Activated T-helper 2 cell treated with anti-CD3 and anti-CD28 coated beads, Interferon-gamma antibody, Interleukin-2, Interleukin-4, amounts not matched to agents 10 μg/mL and 5 μg/mL and 100 μg/mL, durations not matched to agents 14 hours and 24 hours and 36 hours (primary cell): Measurements from ENCODE around the gene MUC6. TPM values are rescaled to one million over a fixed set of nuclear protein-coding genes. Genes with fewer than 3 reads are reported as not detected.

ENCODE experiments used
- DNase-seq: peaks from one replicate; pipeline ENCODE4 v3.0.0; 2021; ENCODE audit warnings: low spot score
- H3K27ac Mint-ChIP-seq: one replicate; pipeline ENCODE4 v1.8.0; 2021; ENCODE audit warnings: mixed read lengths
- H3K27me3 Mint-ChIP-seq: one replicate; pipeline ENCODE4 v1.8.0; 2021; ENCODE audit warnings: low read depth, mixed read lengths
- H3K36me3 Mint-ChIP-seq: one replicate; pipeline ENCODE4 v1.8.0; 2021; ENCODE audit warnings: low read depth, mixed read lengths
- H3K4me1 Mint-ChIP-seq: one replicate; pipeline ENCODE4 v1.8.0; 2021; ENCODE audit warnings: low read depth, mixed read lengths
- H3K4me3 Mint-ChIP-seq: one replicate; pipeline ENCODE4 v1.8.0; 2021; ENCODE audit warnings: low read depth, mild to moderate bottlenecking, moderate library complexity, mixed read lengths
- H3K9me3 Mint-ChIP-seq: one replicate; pipeline ENCODE4 v1.8.0; 2021; ENCODE audit warnings: mixed read lengths
- intact Hi-C: fragments of 100-400 bp; cut with micrococcal nuclease; formaldehyde crosslinking; loops from one replicate; pipeline ENCODE4 v1.15.1; 2023
- total RNA-seq: library from RNA; stranded (reverse); gene quantifications from 2 replicates; pipeline ENCODE4 v1.2.3, GENCODE V29; 2022

MUC6 gene
- total RNA-seq, 1 donor from 2014 or later, result not detected

GRCh38 chr11:1034456-1035295 is 1.8 kb downstream of the MUC6 start:
- no peak for DNase-seq

GRCh38 chr11:1034001-1034400 is 2.5 kb downstream of the MUC6 start:
- Mint-ChIP-seq H3K36me3 (no peaks in the 10 kb centered on the region), H3K4me1 (no peaks in the 10 kb centered on the region), H3K27ac (no peak overlapping the region), H3K27me3 (no peaks in the 10 kb centered on the region), H3K9me3 (no peaks in the 10 kb centered on the region), H3K4me3 (no peak overlapping the region)
- DNase-seq, result no peak
- intact Hi-C loops, result no loop called here

More at GRCh38 chr11:1034456-1035295, 1.8 kb downstream of the MUC6 start:
- Mint-ChIP-seq H3K36me3 (no peaks in the 10 kb centered on the region), H3K9me3 (no peaks in the 10 kb centered on the region), H3K27ac (no peak overlapping the region), H3K4me3 (no peak overlapping the region), H3K27me3 (no peaks in the 10 kb centered on the region), H3K4me1 (no peaks in the 10 kb centered on the region)
- intact Hi-C loops, result no loop called here

- Mint-ChIP-seq H3K4me3 (no peak overlapping the region), H3K27ac (no peak overlapping the region), H3K36me3 (no peaks in the 10 kb centered on the region), H3K27me3 (no peaks in the 10 kb centered on the region), H3K9me3 (no peaks in the 10 kb centered on the region), H3K4me1 (no peaks in the 10 kb centered on the region)
- no peak for DNase-seq
- intact Hi-C loops, result no loop called here
Observed at GRCh38 chr11:1033016-1033798, 3.3 kb downstream of the MUC6 start.

- H3K27me3 Mint-ChIP-seq, result no peaks in the 10 kb centered on the region
- no peaks in the 10 kb centered on the region for H3K9me3 Mint-ChIP-seq
- H3K36me3 Mint-ChIP-seq, result no peaks in the 10 kb centered on the region
- DNase-seq, result no peak
- intact Hi-C loops, result no loop called here
- H3K4me3 Mint-ChIP-seq, result no peak overlapping the region
- H3K27ac Mint-ChIP-seq, result no peak overlapping the region
- no peaks in the 10 kb centered on the region for H3K4me1 Mint-ChIP-seq
Observed at GRCh38 chr11:1032310-1032891, 4.1 kb downstream of the MUC6 start.

- Mint-ChIP-seq H3K4me1 (no peaks in the 10 kb centered on the region), H3K27me3 (no peaks in the 10 kb centered on the region), H3K36me3 (no peaks in the 10 kb centered on the region), H3K4me3 (no peak overlapping the region), H3K9me3 (no peaks in the 10 kb centered on the region), H3K27ac (no peak overlapping the region)
- DNase-seq, result no peak
- intact Hi-C loops, result no loop called here
Observed at GRCh38 chr11:1031121-1031899, 5.2 kb downstream of the MUC6 start.

GRCh38 chr11:1030556-1030955 is 6.0 kb downstream of the MUC6 start:
- intact Hi-C loops, result no loop called here
- no peaks in the 10 kb centered on the region for H3K36me3 Mint-ChIP-seq

GRCh38 chr11:1030086-1030485 is 6.4 kb downstream of the MUC6 start:
- Mint-ChIP-seq H3K9me3 (no peaks in the 10 kb centered on the region), H3K4me1 (no peaks in the 10 kb centered on the region), H3K36me3 (no peaks in the 10 kb centered on the region), H3K27me3 (no peaks in the 10 kb centered on the region), H3K27ac (no peak overlapping the region), H3K4me3 (no peak overlapping the region)
- intact Hi-C loops, result no loop called here
- no peak for DNase-seq

More at GRCh38 chr11:1030556-1030955, 6.0 kb downstream of the MUC6 start:
- no peak overlapping the region for H3K4me3 Mint-ChIP-seq
- H3K4me1 Mint-ChIP-seq, result no peaks in the 10 kb centered on the region
- no peak for DNase-seq
- H3K9me3 Mint-ChIP-seq, result no peaks in the 10 kb centered on the region
- no peaks in the 10 kb centered on the region for H3K27me3 Mint-ChIP-seq
- H3K27ac Mint-ChIP-seq, result no peak overlapping the region

GRCh38 chr11:1029654-1030053 is 6.9 kb downstream of the MUC6 start:
- Mint-ChIP-seq H3K4me3 (no peak overlapping the region), H3K9me3 (no peaks in the 10 kb centered on the region), H3K27me3 (no peaks in the 10 kb centered on the region), H3K4me1 (no peaks in the 10 kb centered on the region), H3K27ac (no peak overlapping the region), H3K36me3 (no peaks in the 10 kb centered on the region)
- DNase-seq, result no peak
- intact Hi-C loops, result no loop called here

- Mint-ChIP-seq H3K27ac (no peak overlapping the region), H3K9me3 (no peaks in the 10 kb centered on the region), H3K36me3 (no peaks in the 10 kb centered on the region), H3K4me3 (no peak overlapping the region), H3K4me1 (no peaks in the 10 kb centered on the region), H3K27me3 (no peaks in the 10 kb centered on the region)
- no peak for DNase-seq
- intact Hi-C loops, result no loop called here
Observed at GRCh38 chr11:1029051-1029450, 7.5 kb downstream of the MUC6 start.

GRCh38 chr11:1028616-1029015 is 7.9 kb downstream of the MUC6 start:
- H3K27me3 Mint-ChIP-seq, result no peaks in the 10 kb centered on the region
- H3K9me3 Mint-ChIP-seq, result no peaks in the 10 kb centered on the region
- no peak overlapping the region for H3K27ac Mint-ChIP-seq
- no peaks in the 10 kb centered on the region for H3K4me1 Mint-ChIP-seq
- intact Hi-C loops, result no loop called here
- DNase-seq, result no peak
- no peak overlapping the region for H3K4me3 Mint-ChIP-seq
- H3K36me3 Mint-ChIP-seq, result no peaks in the 10 kb centered on the region

- Mint-ChIP-seq H3K4me1 (no peaks in the 10 kb centered on the region), H3K36me3 (no peaks in the 10 kb centered on the region), H3K27me3 (no peaks in the 10 kb centered on the region), H3K9me3 (no peaks in the 10 kb centered on the region), H3K27ac (no peak overlapping the region), H3K4me3 (no peak overlapping the region)
- intact Hi-C loops, result no loop called here
- DNase-seq, result no peak
Observed at GRCh38 chr11:1028291-1028540, 8.3 kb downstream of the MUC6 start.

- DNase-seq, result no peak
- H3K27ac Mint-ChIP-seq, result no peak overlapping the region
- H3K4me3 Mint-ChIP-seq, result no peak overlapping the region
- no peaks in the 10 kb centered on the region for H3K9me3 Mint-ChIP-seq
- intact Hi-C loops, result no loop called here
- no peaks in the 10 kb centered on the region for H3K27me3 Mint-ChIP-seq
- no peaks in the 10 kb centered on the region for H3K36me3 Mint-ChIP-seq
- no peaks in the 10 kb centered on the region for H3K4me1 Mint-ChIP-seq
Observed at GRCh38 chr11:1027483-1028290, 8.8 kb downstream of the MUC6 start.
